NCI-H226 (cell line): ENCODE measurements around the gene RGN.
A peak's percentile ranks its signal among the peaks of the same experiment; 100 is the strongest.
"Not testable (repeated sequence)": the region's sequence is repeated elsewhere in the genome, so short reads cannot be mapped to it uniquely, and the experiment has no call there.

Source experiments
- DNase-seq: peaks from one replicate; pipeline ENCODE4 v3.0.0-alpha.2; 2015

The RGN gene

GRCh38 chrX:47078129-47079043 lies at the start of gene RGN:
Gene RGN, plus strand, starts transcription at chrX:47078443. Its CDS starts 2,702 bp downstream, at chrX:47081145.
- no peak for DNase-seq

GRCh38 chrX:47030339-47030738 lies 47.9 kb upstream of the RGN start:
- DNase-seq: peak; percentile 4

- DNase-seq: no peak
Observed at GRCh38 chrX:47047989-47048388, 30.3 kb upstream of the RGN start.

- DNase-seq: no peak
Observed at GRCh38 chrX:47059142-47059874, 18.9 kb upstream of the RGN start.

GRCh38 chrX:47060708-47061107 lies 17.5 kb upstream of the RGN start:
- no peak for DNase-seq

GRCh38 chrX:47061238-47061919 lies 16.9 kb upstream of the RGN start:
- no peak for DNase-seq

GRCh38 chrX:47063179-47063578 lies 15.1 kb upstream of the RGN start:
- no peak for DNase-seq

GRCh38 chrX:47068214-47068613 lies 10.0 kb upstream of the RGN start:
- no peak for DNase-seq

GRCh38 chrX:47068720-47069119 lies 9.5 kb upstream of the RGN start:
- no peak for DNase-seq

- DNase-seq: no peak
Observed at GRCh38 chrX:47080215-47080914, 2.1 kb downstream of the RGN start.

- no peak for DNase-seq
Observed at GRCh38 chrX:47080915-47081236, 2.6 kb downstream of the RGN start.

GRCh38 chrX:47091149-47091775 lies 13.0 kb downstream of the RGN start:
- no peak for DNase-seq

GRCh38 chrX:47093248-47093647 lies 15.0 kb downstream of the RGN start:
- DNase-seq: no peak

- DNase-seq: no peak
Observed at GRCh38 chrX:47093860-47094259, 15.6 kb downstream of the RGN start.

GRCh38 chrX:47097018-47097417 lies 18.8 kb downstream of the RGN start:
- no peak for DNase-seq

- DNase-seq: no peak
Observed at GRCh38 chrX:47098338-47099094, 20.3 kb downstream of the RGN start.

GRCh38 chrX:47101206-47101605 lies 23.0 kb downstream of the RGN start:
- DNase-seq: no peak

GRCh38 chrX:47110936-47111615 lies 32.8 kb downstream of the RGN start:
- DNase-seq: not testable (repeated sequence)

- DNase-seq: no peak
Observed at GRCh38 chrX:47112316-47112954, 34.2 kb downstream of the RGN start.

GRCh38 chrX:47116551-47117110 lies 38.4 kb downstream of the RGN start:
- not testable (repeated sequence) for DNase-seq
